Fibroblast of skin of scalp (primary cell): ENCODE results near the gene GRIN3B.

Experiments used
- DNase-seq: peaks from one replicate; pipeline ENCODE4 v3.0.0-alpha.2; 2013

GRIN3B gene

DNA sequence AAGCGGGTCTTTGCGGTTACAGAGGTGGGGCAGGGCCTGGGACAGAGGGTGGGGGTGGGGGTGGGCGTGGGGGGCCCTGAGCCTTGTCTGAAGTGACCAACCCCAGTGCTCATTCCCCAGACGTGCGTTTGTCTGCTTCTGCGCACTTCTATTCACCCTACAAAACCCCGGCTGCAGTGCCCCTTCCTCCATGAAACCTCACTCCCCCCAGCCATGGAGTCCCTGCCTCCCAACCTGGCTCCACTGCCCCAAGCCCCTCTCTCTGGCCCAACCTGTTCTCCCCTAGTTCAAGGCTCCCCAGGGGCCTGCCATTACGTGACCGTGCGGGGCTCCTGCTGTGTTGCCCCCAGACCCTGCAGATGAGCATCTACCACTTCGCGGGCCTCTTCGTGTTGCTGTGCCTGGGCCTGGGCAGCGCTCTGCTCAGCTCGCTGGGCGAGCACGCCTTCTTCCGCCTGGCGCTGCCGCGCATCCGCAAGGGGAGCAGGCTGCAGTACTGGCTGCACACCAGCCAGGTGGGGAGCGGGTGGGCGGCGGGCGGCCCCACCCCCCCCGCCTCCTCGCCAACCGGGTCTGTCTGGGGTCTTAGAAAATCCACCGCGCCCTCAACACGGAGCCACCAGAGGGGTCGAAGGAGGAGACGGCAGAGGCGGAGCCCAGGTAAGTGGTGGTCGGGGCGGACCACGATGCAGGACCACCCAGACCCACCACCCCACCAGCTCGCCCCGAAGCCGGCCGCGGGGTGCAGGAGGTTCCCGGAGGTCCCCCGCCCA lies 8.2 kb downstream of the GRIN3B start:
- DNase-seq, result no peak

GRCh38 chr19:1009041-1009980 lies 9.1 kb downstream of the GRIN3B start:
- no peak for DNase-seq

GRCh38 chr19:1009981-1010538 lies 9.8 kb downstream of the GRIN3B start:
- DNase-seq, result no peak

DNA sequence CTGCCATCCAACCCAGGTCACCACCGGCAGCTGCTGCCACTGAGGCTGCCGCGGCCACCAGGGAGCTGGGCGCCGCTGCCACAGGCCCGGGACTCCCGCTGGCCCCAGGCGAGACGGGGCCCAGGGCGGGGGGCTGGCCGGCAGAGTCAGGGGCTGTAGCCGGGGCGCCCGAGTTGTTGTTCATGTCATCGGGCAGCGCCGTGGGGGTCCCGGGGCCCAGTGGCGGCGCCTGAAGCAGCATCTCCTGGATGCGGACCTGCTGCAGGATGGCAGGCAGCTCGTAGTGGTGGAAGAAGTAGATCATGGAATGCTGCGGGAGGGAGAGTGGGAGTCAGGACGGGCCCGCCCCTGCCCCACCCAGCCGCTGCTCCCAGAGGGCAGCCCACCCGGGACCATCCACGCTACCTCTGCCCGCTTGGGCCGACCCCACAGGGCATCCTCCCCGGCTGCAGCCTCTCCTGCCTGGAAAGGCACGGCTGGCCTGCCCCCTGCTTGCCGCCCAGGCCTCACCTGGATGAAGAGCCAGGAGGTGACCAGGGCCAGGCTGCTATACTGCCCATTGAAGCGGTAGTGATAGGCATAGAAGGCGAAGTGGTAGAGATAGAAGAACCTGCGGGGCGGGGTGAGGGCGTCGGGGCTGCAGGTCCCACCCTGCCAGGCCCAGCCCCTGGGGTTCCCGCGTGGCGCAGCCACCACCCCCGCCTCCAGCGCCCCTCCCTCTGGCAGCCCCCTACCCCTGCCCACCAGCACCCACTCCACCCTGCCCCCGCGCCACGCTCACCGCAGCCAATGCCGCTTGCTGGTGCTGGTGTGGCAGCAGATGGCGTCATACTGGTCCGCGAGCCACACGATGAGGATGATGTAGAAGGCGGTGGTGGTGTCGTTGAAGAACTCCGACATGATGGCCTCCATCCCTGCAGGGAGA lies 10.6 kb downstream of the GRIN3B start:
- DNase-seq, result no peak

- no peak for DNase-seq
These were observed 11.7 kb downstream of the GRIN3B start for GRCh38 chr19:1011831-1012333.

GRCh38 chr19:1012334-1012733 lies 12.1 kb downstream of the GRIN3B start:
- no peak for DNase-seq

DNA sequence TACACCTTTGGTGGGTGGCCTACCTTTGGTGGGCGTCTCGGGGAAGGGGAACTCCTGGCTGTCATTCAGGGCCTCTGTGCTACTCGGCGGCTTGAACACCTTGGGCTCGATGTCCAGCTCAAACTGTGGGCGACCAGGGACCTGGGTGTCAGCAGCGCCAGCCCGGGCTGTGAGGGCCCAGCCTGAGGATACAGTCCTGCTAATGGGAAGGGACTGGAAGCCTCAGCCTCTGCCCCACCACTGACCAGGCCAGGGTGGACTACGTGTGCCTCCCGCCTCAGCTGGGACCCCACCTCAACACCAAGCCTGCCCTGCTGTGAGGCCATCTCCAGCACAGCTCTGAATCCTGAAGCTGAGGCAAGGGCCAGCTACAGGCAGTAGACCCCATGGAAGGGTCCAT lies 13.0 kb downstream of the GRIN3B start:
- DNase-seq, result no peak

- no peak for DNase-seq
These were observed 14.2 kb downstream of the GRIN3B start for GRCh38 chr19:1014161-1015060.

GRCh38 chr19:1015061-1015781 lies 15.0 kb downstream of the GRIN3B start:
- DNase-seq, result no peak

GRCh38 chr19:1015782-1016646 lies 15.8 kb downstream of the GRIN3B start:
- DNase-seq, result no peak

- no peak for DNase-seq
These were observed 16.5 kb downstream of the GRIN3B start for GRCh38 chr19:1016647-1017114.

DNA sequence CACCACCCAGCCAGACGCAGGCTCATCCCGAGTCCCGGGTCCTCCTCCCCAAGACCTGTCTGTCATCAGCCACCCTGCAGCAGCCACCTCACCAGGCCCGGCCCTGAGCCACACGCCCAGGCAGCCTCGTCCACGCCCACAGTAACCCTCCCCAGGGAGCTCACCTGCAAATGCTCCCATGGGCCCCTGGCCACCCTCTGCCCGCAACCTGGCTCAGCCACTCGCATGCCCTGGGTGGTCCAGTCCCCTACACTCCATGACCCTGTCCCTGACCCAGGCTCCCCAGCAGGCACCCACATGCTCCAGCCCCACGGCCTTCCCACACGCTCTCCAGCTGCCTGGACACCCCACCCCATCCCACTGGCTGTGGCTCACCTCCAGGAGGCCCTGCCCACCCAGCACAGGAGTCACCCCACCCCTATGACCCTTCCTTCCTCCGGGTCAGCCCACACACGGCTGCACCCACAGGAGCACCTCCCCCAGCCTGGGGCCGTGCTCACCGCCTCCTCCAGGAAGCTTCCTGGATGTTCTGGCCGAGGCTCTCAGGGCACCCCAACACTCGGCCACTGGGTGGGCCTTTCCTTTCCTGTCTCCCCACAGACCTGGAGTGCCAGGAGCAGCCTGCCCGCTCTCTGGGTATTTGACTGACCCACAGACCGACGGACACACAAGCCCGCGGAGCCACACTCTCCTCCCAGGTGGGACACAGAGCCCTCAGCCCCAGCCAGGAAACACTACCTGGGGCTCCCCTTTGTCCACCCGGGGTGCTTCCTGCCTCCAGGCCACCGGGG lies 17.1 kb downstream of the GRIN3B start:
- no peak for DNase-seq

- DNase-seq, result no peak
These were observed 17.7 kb downstream of the GRIN3B start for GRCh38 chr19:1017906-1018305.

- no peak for DNase-seq
These were observed 18.2 kb downstream of the GRIN3B start for GRCh38 chr19:1018393-1018792.

GRCh38 chr19:1018932-1019615 lies 18.9 kb downstream of the GRIN3B start:
- DNase-seq, result no peak

DNA sequence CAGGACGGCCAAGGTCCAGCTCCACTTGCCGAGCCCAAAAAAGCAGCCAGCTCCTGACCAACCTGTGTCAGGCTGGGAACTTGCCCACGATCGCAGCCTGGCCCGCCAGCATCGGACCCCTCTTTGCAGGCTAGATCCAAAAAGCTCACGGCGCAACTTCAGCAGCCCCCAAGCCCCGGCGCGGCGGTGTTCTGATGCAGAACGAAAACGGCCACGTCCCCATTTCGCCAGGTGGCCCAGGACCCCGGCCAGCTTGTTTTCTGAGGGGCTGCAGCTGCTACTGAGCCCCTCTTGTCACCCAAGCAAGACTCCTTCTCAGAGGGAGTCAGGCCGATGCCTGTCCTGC lies 19.4 kb downstream of the GRIN3B start:
- DNase-seq, result no peak

DNA sequence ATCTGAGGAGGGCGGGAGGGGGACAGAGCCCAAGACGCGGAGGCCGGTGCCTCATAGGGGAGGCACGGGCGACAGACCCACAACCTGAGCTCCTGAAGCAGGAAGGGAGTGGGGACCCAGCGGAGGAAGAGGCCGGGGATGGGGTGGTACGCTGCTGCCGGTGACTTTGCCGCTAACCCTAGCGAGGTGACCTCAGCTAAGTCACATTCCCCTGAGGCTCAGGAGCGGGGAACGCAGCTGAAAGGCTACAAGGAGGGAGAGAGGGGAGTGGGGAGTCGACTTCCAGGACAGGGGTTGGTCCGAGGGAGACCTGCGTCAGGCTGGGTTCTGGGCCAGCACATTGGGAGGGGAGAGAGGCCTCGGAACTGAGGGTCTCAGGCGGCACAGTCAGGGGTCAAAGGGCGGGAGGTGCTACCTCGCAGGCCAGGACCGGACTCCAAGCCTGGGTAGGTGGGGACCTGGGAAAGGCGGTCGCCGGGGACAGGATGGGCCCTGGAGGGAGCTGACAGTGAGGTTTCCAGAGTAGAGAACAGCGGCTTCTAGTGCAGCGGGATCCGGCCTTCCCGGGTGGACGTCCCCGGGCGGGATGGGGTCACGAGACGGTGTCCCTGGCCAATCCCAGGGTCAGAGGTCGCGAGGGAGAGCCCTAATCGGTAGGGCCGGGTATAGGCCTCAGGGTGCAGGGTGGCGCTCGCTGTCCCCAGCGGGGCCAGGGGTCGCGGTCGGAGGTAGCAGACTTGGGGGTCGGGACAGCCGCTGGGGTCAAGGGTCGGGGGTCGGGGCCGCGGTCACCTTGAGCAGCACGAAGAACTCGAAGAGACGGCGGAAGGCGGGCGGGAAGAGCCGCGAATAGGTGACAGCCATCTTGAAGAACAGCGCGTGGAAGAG lies 20.0 kb downstream of the GRIN3B start:
- DNase-seq, result no peak
